HCT116 (cell line): ENCODE measurements around the gene ITGAE. TPM values are rescaled to one million over a fixed set of nuclear protein-coding genes. Genes with fewer than 3 reads are reported as not detected.

Experiments
- ATAC-seq: fragments of 200-7000 bp; cut with Tn5 transposase; 2 replicates; pipeline ENCODE4 v1.9.1; 2020; ENCODE audit warnings: mild to moderate bottlenecking, moderate library complexity
- BruUV-seq: library from RNA; stranded (reverse); fragments of 400-500 nt; replicated peaks from 2 replicates; lab custom pipeline; 2021; lab: Mats Ljungman, UMichigan
- CTCF ChIA-PET: fragments of 300-600 bp; sonication (Branson Sonifier 250); formaldehyde crosslinking; loops from one replicate; lab custom pipeline; 2021; ENCODE audit warnings: antibody characterized with exemption; lab: Charles Lee
- POLR2A ChIA-PET: fragments of 300-600, 350-600 bp; sonication (Branson Sonifier 250); formaldehyde crosslinking; loops from one replicate; lab custom pipeline; 2021; ENCODE audit warnings: antibody characterized with exemption; lab: Charles Lee
- RAD21 ChIA-PET, 2 experiments: fragments of 300-600 bp; sonication (Branson Sonifier 250); formaldehyde crosslinking; loops; one replicate each; lab custom pipeline; 2023; ENCODE audit warnings: low total read pairs in 2 of 2; ENCODE audit not compliant: uncharacterized antibody in 2 of 2, unreplicated experiment in 2 of 2, low non-redundant PET in 1 of 2; lab: Charles Lee
- DNase-seq: peaks from one replicate; pipeline ENCODE4 v3.0.0-alpha.2; 2010; ENCODE audit warnings: low read depth, low spot score
- H2AFZ ChIP-seq: fragments of 200-600 bp; shearing (Covaris generic), sonication (generic); 2 replicates; pipeline ENCODE4 v1.6.1; 2017; ENCODE audit warnings: low read depth, mixed run types, mixed read lengths, antibody characterized with exemption, low read length; ENCODE audit not compliant: poor library complexity, severe bottlenecking
- H3K27ac ChIP-seq: 2 replicates; pipeline ENCODE4 v1.5.1; 2012; ENCODE audit warnings: low read depth, low read length
- H3K27me3 ChIP-seq: fragments of 200-600 bp; sonication (generic); 2 replicates; pipeline ENCODE4 v1.6.1; 2016; ENCODE audit warnings: mixed run types, low read length, mixed read lengths; ENCODE audit not compliant: insufficient read depth
- H3K36me3 ChIP-seq, 2 experiments: fragments of 200-500 bp in 1 of 2; fragments of 200-600 bp in 1 of 2; sonication (Bioruptor generic) in 1 of 2; sonication (generic) in 1 of 2; 2 replicates each; pipeline versions ENCODE4 v1.5.1 to v1.6.1; 2014 to 2016; ENCODE audit warnings: low read length in 2 of 2, inconsistent platforms in 1 of 2, mixed read lengths in 1 of 2, mixed run types in 1 of 2; ENCODE audit not compliant: insufficient read depth in 2 of 2, control insufficient read depth in 1 of 2
- H3K4me1 ChIP-seq, 2 experiments: fragments of 200-600 bp in 1 of 2; sonication (generic) in 1 of 2; 2 replicates each; pipeline versions ENCODE4 v1.5.1 to v1.6.1; 2012 to 2017; ENCODE audit warnings: low read length in 2 of 2, inconsistent platforms in 1 of 2, mild to moderate bottlenecking in 1 of 2, mixed read lengths in 1 of 2, mixed run types in 1 of 2, moderate library complexity in 1 of 2; ENCODE audit not compliant: insufficient read depth in 2 of 2, control insufficient read depth in 1 of 2
- H3K4me2 ChIP-seq: fragments of 200-600 bp; sonication (generic); 2 replicates; pipeline ENCODE4 v1.6.1; 2017; ENCODE audit warnings: mixed run types, low read length, mixed read lengths
- H3K4me3 ChIP-seq, 2 experiments: fragments of 200-600 bp in 1 of 2; sonication (generic) in 1 of 2; replicated peaks in 1 of 2; 2 replicates each; pipeline ENCODE4 v1.5.1; 2011 to 2016; ENCODE audit warnings: low read length in 2 of 2, control low read depth in 1 of 2, low read depth in 1 of 2, mild to moderate bottlenecking in 1 of 2, mixed read lengths in 1 of 2, mixed run types in 1 of 2
- H3K79me2 ChIP-seq: fragments of 200-600 bp; sonication (generic); 2 replicates; pipeline ENCODE4 v1.6.1; 2017; ENCODE audit warnings: mild to moderate bottlenecking, mixed run types, low read length, moderate library complexity, mixed read lengths; ENCODE audit not compliant: insufficient read depth
- H3K9ac ChIP-seq: fragments of 200-600 bp; sonication (generic); 2 replicates; pipeline ENCODE4 v1.6.1; 2016; ENCODE audit warnings: low read length, mixed read lengths
- H3K9me2 ChIP-seq: fragments of 200-600 bp; sonication (generic), shearing (Covaris generic); 2 replicates; pipeline ENCODE4 v1.6.1; 2017; ENCODE audit warnings: mixed run types, mild to moderate bottlenecking, moderate library complexity; ENCODE audit not compliant: insufficient read depth
- H3K9me3 ChIP-seq, 2 experiments: fragments of 200-500 bp in 1 of 2; fragments of 200-600 bp in 1 of 2; sonication (Bioruptor generic) in 1 of 2; sonication (generic) in 1 of 2; 2 replicates each; pipeline ENCODE4 v1.6.1; 2014 to 2017; ENCODE audit warnings: low read length in 2 of 2, mixed read lengths in 2 of 2, inconsistent platforms in 1 of 2, low read depth in 1 of 2, mild to moderate bottlenecking in 1 of 2, mixed run types in 1 of 2, moderate library complexity in 1 of 2; ENCODE audit not compliant: control insufficient read depth in 1 of 2, insufficient read depth in 1 of 2
- H4K20me1 ChIP-seq: fragments of 200-600 bp; sonication (generic), shearing (Covaris generic); 2 replicates; pipeline ENCODE4 v1.6.1; 2017; ENCODE audit warnings: mixed run types, mild to moderate bottlenecking, moderate library complexity; ENCODE audit not compliant: insufficient read depth
- ATF3 ChIP-seq: IDR thresholded peaks from 2 replicates; pipeline ENCODE4 v1.6.1; 2012
- CBX3 ChIP-seq: IDR thresholded peaks from 2 replicates; pipeline ENCODE4 v1.6.1; 2012; ENCODE audit warnings: low read depth
- CEBPB ChIP-seq: IDR thresholded peaks from 2 replicates; pipeline ENCODE4 v1.6.1; 2012; ENCODE audit warnings: low read depth
- EGR1 ChIP-seq: IDR thresholded peaks from 2 replicates; pipeline ENCODE4 v1.6.1; 2012; ENCODE audit warnings: low read depth
- ELF1 ChIP-seq: IDR thresholded peaks from 2 replicates; pipeline ENCODE4 v1.6.1; 2012; ENCODE audit warnings: low read depth, borderline replicate concordance
- EZH2 ChIP-seq: fragments of 200-600 bp; sonication (generic); IDR thresholded peaks from 2 replicates; pipeline ENCODE4 v1.6.1; 2017; ENCODE audit warnings: antibody characterized with exemption, mixed run types
- FOSL1 ChIP-seq: IDR thresholded peaks from 2 replicates; pipeline ENCODE4 v1.6.1; 2012; ENCODE audit warnings: low read depth
- JUND ChIP-seq: IDR thresholded peaks from 2 replicates; pipeline ENCODE4 v1.6.1; 2012
- POLR2A ChIP-seq: IDR thresholded peaks from 2 replicates; pipeline ENCODE4 v1.7.0; 2011; ENCODE audit warnings: borderline replicate concordance; ENCODE audit not compliant: insufficient read depth, insufficient read length; ENCODE audit errors: extremely low read depth
- POLR2AphosphoS5 ChIP-seq: IDR thresholded peaks from 2 replicates; pipeline ENCODE4 v1.6.1; 2011; ENCODE audit warnings: mild to moderate bottlenecking, low read depth, low read length, moderate library complexity
- RAD21 ChIP-seq: IDR thresholded peaks from 2 replicates; pipeline ENCODE4 v1.6.1; 2012; ENCODE audit warnings: low read depth, mild to moderate bottlenecking
- REST ChIP-seq: IDR thresholded peaks from 2 replicates; pipeline ENCODE4 v1.6.1; 2012; ENCODE audit warnings: low read depth
- SIN3A ChIP-seq: IDR thresholded peaks from 2 replicates; pipeline ENCODE4 v1.6.1; 2012; ENCODE audit warnings: low read depth
- SP1 ChIP-seq: IDR thresholded peaks from 2 replicates; pipeline ENCODE4 v1.6.1; 2012; ENCODE audit warnings: low read depth
- SRF ChIP-seq: IDR thresholded peaks from 2 replicates; pipeline ENCODE4 v1.6.1; 2012; ENCODE audit warnings: low read depth
- TCF7L2 ChIP-seq: IDR thresholded peaks from 2 replicates; pipeline ENCODE4 v1.7.0; 2011; ENCODE audit warnings: borderline replicate concordance, inconsistent platforms; ENCODE audit not compliant: insufficient read depth, insufficient read length; ENCODE audit errors: extremely low read depth
- YY1 ChIP-seq: IDR thresholded peaks from 2 replicates; pipeline ENCODE4 v1.6.1; 2011; ENCODE audit warnings: low read length, low read depth, moderate library complexity, mild to moderate bottlenecking; ENCODE audit not compliant: insufficient replicate concordance; ENCODE audit errors: extremely low read depth
- ZBTB33 ChIP-seq: IDR thresholded peaks from 2 replicates; pipeline ENCODE4 v1.6.1; 2011; ENCODE audit warnings: mild to moderate bottlenecking, low read length, moderate library complexity; ENCODE audit not compliant: insufficient replicate concordance; ENCODE audit errors: extremely low read depth
- ZFX ChIP-seq: fragments of 450-650 bp; IDR thresholded peaks from 2 replicates; pipeline ENCODE4 v1.6.1; 2017
- ZNF274 ChIP-seq: fragments of 200-500 bp; sonication (Bioruptor generic); IDR thresholded peaks from 2 replicates; pipeline ENCODE4 v1.6.1; 2014; ENCODE audit warnings: mild to moderate bottlenecking, low read depth, low read length, inconsistent platforms
- intact Hi-C: fragments of 100-400 bp; cut with micrococcal nuclease; formaldehyde crosslinking; loops from 2 replicates; pipeline ENCODE4 v1.10.0; 2022
- total RNA-seq: library from RNA; stranded (reverse); gene quantifications from one replicate; pipeline ENCODE4 v1.2.1, GENCODE V29; 2021; ENCODE audit not compliant: unreplicated experiment

The ITGAE gene
- total RNA-seq, 1 experiment from 2014 or later, result 19.9 TPM

DNA sequence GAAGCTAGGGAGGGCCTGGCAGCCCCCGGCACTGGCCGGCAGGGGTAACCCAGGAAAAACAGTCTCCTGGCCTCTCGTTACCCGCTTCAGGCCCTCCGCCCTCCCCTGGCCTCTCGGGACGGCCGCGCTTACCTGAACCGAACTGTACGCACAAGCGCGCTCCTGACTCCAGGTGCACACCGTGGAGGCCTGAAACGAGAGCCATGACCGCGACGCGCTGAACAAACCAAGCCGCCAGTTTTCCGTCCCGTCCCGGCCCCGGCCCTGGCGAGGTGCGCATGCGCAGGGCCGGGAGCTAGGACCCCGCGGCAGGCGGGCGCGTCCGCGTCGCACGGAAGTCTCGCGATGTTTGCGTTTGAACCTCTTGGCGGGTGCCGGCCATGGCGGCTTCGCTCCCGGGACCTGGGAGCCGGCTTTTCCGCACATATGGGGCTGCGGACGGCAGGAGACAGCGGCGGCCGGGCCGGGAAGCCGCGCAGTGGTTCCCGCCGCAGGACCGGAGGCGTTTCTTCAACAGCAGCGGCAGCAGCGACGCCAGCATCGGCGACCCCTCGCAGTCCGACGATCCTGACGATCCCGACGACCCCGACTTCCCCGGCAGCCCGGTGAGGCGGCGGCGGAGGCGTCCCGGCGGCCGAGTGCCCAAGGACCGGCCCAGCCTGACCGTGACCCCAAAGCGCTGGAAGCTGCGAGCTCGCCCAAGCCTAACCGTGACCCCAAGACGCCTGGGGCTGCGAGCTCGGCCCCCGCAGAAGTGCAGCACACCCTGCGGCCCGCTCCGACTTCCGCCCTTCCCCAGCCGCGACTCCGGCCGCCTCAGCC lies 77.2 kb downstream of the ITGAE start, which contains the start of gene HASPIN:
Gene HASPIN (plus strand): TSS at position 348 of the 822 bp plus-strand sequence. CDS start 33 bp downstream, at position 381.
- ChIA-PET POLR2A (interaction anchor here (1.3 kb wide), 1 partner anchor 13 kb away, joined by 4 read pairs; no protein-coding TSS in a partner anchor), CTCF (interaction anchor here (1.1 to 2.5 kb wide), 3 partner anchors 12 to 41 kb away, joined by 4 to 17 read pairs (median 7); no protein-coding TSS in a partner anchor), RAD21 (interaction anchor here in 1 of 2 experiments (1.1 kb wide), 1 partner anchor 40 kb away, joined by 3 read pairs; no protein-coding TSS in a partner anchor)
- H3K9me3 ChIP-seq, result no peaks in the 10 kb centered on the region
- peak within 1 kb of the TSS; percentile 93 to 96 for H3K4me3 ChIP-seq
- no peaks in the 10 kb centered on the region for H3K9me2 ChIP-seq
- peaks cover 52% of the 10 kb centered on the region for H3K79me2 ChIP-seq
- peak within 1 kb of the TSS; percentile 87 for H3K9ac ChIP-seq
- H3K27me3 ChIP-seq, result no peaks in the 10 kb centered on the region
- ATAC-seq (peak; percentile 90), DNase-seq (peak; percentile 74)
- H3K4me2 ChIP-seq, result peak within 1 kb of the TSS; percentile 88
- peak within 1 kb of the TSS; percentile 70 for H3K27ac ChIP-seq
- peaks cover 4% of the 10 kb centered on the region; the same call in 1 of the 2 replicates for H4K20me1 ChIP-seq
- H3K4me1 ChIP-seq, result peaks cover 8 to 37% of the 10 kb centered on the region in 2 experiments
- H2AFZ ChIP-seq, result peak within 1 kb of the TSS; percentile 20
- BruUV-seq, result no TSS peak
- H3K36me3 ChIP-seq, result peaks cover 8 to 23% of the 10 kb centered on the region in 2 experiments; a peak in 3 of 4 replicates
- intact Hi-C loops, result no loop called here
- TF ChIP-seq FOSL1 (peak; percentile 94), SRF (no peak), EZH2 (no peak), REST (no peak), SIN3A (peak; percentile 99), YY1 (peak; percentile 91), ZFX (peak; percentile 96), ZNF274 (no peak), ZBTB33 (peak; percentile 99), EGR1 (no peak), POLR2AphosphoS5 (peak; percentile 95), CBX3 (peak; percentile 70; the same call in 1 of the 2 replicates), ELF1 (no peak; the same call in 1 of the 2 replicates), POLR2A (peak; percentile 75), ATF3 (no peak), TCF7L2 (peak; percentile 44), JUND (no peak), SP1 (peak; percentile 96), CEBPB (no peak), RAD21 (no peak)
